Testis (tissue), 3 donors: ENCODE results near the gene KCNJ18. TPM values are rescaled to one million over a fixed set of nuclear protein-coding genes. Genes with fewer than 3 reads are reported as not detected.
"Not testable (repeated sequence)": the region's sequence is repeated elsewhere in the genome, so short reads cannot be mapped to it uniquely, and the experiment has no call there.

Experiments
- DNase-seq: peaks from one replicate; pipeline ENCODE4 v3.0.0-alpha.2; 2019
- H3K27ac ChIP-seq, 2 donors: fragments of 200-600 bp; sonication (generic); one replicate each; pipeline ENCODE4 v1.5.1; 2019
- H3K27me3 ChIP-seq: fragments of 200-600 bp; sonication (generic); one replicate; pipeline ENCODE4 v1.5.1; 2019
- H3K36me3 ChIP-seq: fragments of 200-600 bp; sonication (generic); one replicate; pipeline ENCODE4 v1.5.1; 2017; ENCODE audit warnings: low read depth; ENCODE audit errors: missing control alignments
- H3K4me1 ChIP-seq: fragments of 200-600 bp; sonication (generic); one replicate; pipeline ENCODE4 v1.5.1; 2019
- H3K4me3 ChIP-seq, 2 donors: fragments of 200-600 bp; sonication (generic); one replicate each; pipeline ENCODE4 v1.5.1; 2017 to 2019
- H3K9me3 ChIP-seq: fragments of 200-600 bp; sonication (generic); one replicate; pipeline ENCODE4 v1.5.1; 2017
- POLR2A ChIP-seq: fragments of 450-650 bp; IDR thresholded peaks from one replicate; pipeline ENCODE4 v1.6.1; 2017; ENCODE audit warnings: antibody characterized with exemption, mild to moderate bottlenecking, moderate library complexity
- WGBS, 2 donors: methylation state at CpG; one replicate each; pipeline ENCODE4 v1.1.5; 2018; 5-methylcytosine and 5-hydroxymethylcytosine counted together
- intact Hi-C: fragments of 100-400 bp; cut with DNase I; formaldehyde crosslinking; loops from one replicate; pipeline ENCODE4 v1.15.1; 2023; ENCODE audit warnings: low total_unique reads
- polyA plus RNA-seq: library from polyadenylated mRNA; stranded (reverse); fragments of 350-450 nt; fragmentation: Illumina TruSeq; extraction: RNeasy Lipid Tissue Mini Kit (QIAGEN cat#74804); gene quantifications from one replicate; pipeline ENCODE4 v1.2.3, GENCODE V29; 2014; ENCODE audit warnings: low read depth, low replicate concordance; ENCODE audit not compliant: insufficient read depth
- total RNA-seq, 2 donors: library from RNA; depleted of rRNA; stranded (reverse); fragments of >200 nt; gene quantifications; one replicate each; pipeline ENCODE4 v1.2.3, GENCODE V29; 2016
- TF ChIP-seq, protein P1 (sequence below), 3 experiments: fragments of 450-650 bp in 2 of 3; fragments of 200-600 bp in 1 of 3; sonication (generic) in 1 of 3; IDR thresholded peaks; one replicate each; pipeline ENCODE4 v1.5.1; 2016 to 2019; ENCODE audit warnings: antibody characterized with exemption in 3 of 3, mild to moderate bottlenecking in 2 of 3, moderate library complexity in 1 of 3

Gene KCNJ18
- total and polyA plus RNA-seq, 3 donors from 2014 or later: 0.55 to 1.0 (median 0.68) TPM

GRCh38 chr17:21677911-21678310, 14.4 kb upstream of the KCNJ18 start:
- no peaks in the 10 kb centered on the region for H3K36me3 ChIP-seq
- intact Hi-C loops: no loop called here
- WGBS, 2 donors: 56 to 63% methylated on average over 17 of the region's 17 CpGs
- peak overlapping the region in 1 of 2 donors; percentile 41 for H3K4me3 ChIP-seq
- no peaks in the 10 kb centered on the region for H3K9me3 ChIP-seq
- H3K4me1 ChIP-seq: no peaks in the 10 kb centered on the region
- no peak overlapping the region for H3K27ac ChIP-seq
- no peak for DNase-seq
- no peaks in the 10 kb centered on the region for H3K27me3 ChIP-seq
- TF ChIP-seq POLR2A: no peak
- TF ChIP-seq, protein P1, sequence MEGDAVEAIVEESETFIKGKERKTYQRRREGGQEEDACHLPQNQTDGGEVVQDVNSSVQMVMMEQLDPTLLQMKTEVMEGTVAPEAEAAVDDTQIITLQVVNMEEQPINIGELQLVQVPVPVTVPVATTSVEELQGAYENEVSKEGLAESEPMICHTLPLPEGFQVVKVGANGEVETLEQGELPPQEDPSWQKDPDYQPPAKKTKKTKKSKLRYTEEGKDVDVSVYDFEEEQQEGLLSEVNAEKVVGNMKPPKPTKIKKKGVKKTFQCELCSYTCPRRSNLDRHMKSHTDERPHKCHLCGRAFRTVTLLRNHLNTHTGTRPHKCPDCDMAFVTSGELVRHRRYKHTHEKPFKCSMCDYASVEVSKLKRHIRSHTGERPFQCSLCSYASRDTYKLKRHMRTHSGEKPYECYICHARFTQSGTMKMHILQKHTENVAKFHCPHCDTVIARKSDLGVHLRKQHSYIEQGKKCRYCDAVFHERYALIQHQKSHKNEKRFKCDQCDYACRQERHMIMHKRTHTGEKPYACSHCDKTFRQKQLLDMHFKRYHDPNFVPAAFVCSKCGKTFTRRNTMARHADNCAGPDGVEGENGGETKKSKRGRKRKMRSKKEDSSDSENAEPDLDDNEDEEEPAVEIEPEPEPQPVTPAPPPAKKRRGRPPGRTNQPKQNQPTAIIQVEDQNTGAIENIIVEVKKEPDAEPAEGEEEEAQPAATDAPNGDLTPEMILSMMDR (IDR thresholded peaks at IDR 0.05): no peak

DNA sequence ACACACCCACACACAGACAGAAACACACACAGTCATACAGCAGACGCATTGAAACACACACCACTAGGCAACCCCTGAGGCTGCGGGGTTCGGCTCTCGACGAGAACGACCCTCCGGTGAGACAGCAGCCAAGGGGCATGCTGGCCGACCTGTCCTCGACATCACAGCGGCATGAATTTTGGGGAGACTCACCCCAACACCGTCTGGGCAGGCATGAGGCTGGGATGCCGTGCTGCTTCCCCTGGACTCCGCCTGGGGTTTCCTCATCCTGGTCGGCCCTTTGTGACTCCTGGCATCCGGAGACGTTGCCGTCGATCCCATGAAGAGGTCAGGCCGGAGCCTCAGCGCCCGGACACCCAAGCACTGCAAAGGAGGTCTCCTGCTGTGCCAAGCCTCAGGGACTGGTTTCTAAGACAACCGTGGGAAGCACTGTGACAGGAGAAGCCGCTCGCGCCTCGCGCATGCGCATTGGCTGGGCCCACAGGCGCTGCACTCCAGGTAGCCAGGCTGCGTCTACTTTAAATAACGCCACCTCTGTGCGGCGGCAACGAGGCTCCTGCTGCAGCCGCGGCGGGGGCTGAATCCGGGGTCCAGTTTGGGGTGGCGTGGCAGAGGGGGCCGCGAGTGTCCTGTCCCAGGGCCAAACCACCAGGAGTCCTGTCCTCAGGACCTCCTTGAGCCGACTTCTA, 13.8 kb upstream of the KCNJ18 start:
- Histone ChIP-seq H3K9me3 (no peaks in the 10 kb centered on the region), H3K4me1 (no peaks in the 10 kb centered on the region), H3K27ac (no peak overlapping the region), H3K36me3 (no peaks in the 10 kb centered on the region), H3K27me3 (no peaks in the 10 kb centered on the region), H3K4me3 (peak overlapping the region in 1 of 2 donors; percentile 41)
- peak; percentile 73 for DNase-seq
- TF ChIP-seq POLR2A: no peak
- TF ChIP-seq, protein P1 (IDR thresholded peaks at IDR 0.05): no peak
- intact Hi-C loops: no loop called here
- WGBS, 2 donors: 50 to 54% methylated on average over 18 to 41 of the region's 42 CpGs

DNA sequence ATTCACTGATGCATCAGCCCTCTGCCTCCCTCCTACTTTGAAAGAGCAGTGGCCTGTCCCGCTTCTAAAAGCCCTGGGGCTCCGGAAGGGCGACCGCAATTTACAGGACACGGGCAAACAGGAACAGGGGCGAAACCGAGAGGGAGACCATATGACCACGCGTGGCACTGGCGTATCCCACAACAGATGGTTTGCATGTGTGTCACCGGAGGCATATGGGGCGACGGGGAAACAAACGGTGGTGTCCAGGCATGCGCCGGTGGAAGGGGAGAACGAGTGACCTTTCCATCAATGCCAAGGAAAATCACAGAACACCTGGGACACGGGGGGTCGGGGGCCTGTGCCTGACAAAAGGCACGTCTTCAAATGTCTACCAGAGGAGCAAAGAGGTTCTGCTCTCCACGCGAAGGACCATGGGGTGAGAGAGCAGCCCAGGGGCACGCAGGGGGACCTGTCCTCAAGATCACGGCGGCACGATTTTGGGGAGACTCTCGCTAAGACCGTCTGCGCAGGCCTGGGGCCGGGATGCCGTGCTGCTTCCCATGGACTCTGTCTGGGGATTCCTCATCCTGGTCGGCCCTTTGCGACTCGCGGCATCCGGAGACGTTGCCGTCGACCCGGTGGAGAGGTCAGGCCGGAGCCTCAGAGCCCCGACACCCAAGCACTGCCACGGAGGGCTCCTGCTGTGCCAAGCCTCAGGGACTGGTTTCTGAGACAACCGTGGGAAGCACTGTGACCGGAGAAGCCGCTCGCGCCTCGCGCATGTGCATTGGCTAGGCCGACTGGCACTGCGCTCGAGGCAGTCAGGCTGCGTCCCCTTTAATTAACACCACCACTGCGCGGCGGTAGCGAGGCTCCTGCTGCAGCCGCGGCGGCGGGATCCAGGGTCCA, 12.8 kb upstream of the KCNJ18 start:
- Histone ChIP-seq H3K9me3 (no peaks in the 10 kb centered on the region), H3K4me3 (peak overlapping the region in 1 of 2 donors; percentile 41), H3K36me3 (no peaks in the 10 kb centered on the region), H3K27me3 (no peaks in the 10 kb centered on the region), H3K27ac (no peak overlapping the region), H3K4me1 (no peaks in the 10 kb centered on the region)
- TF ChIP-seq POLR2A: no peak
- TF ChIP-seq, protein P1 (IDR thresholded peaks at IDR 0.05): no peak
- 58 to 67% methylated on average over 44 to 61 of the region's 62 CpGs for WGBS, 2 donors
- peak; percentile 53 for DNase-seq
- intact Hi-C loops: no loop called here

DNA sequence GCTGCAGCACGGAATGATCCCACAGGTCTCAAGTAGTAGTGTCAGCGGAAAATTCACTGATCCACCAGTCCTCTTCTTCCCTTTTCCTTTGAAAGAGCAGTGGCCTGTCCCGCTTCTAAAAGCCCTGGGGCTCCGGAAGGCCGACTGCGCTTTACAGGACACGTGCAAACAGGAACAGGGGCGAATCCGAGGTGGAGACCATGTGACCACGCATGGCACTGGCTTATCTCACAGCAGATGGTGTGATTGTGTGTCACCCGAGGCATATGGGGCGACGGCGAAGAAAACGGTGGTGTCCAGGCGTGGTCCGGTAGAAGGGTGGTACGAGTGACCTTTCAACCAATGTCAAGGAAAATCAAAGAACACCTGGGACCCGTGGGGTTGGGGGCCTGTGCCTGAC, 12.0 kb upstream of the KCNJ18 start:
- H3K4me1 ChIP-seq: no peaks in the 10 kb centered on the region
- intact Hi-C loops: no loop called here
- no peak for DNase-seq
- WGBS, 2 donors: 44 to 58% methylated on average over 19 of the region's 19 CpGs
- no peaks in the 10 kb centered on the region for H3K27me3 ChIP-seq
- no peaks in the 10 kb centered on the region for H3K9me3 ChIP-seq
- TF ChIP-seq, protein P1 (IDR thresholded peaks at IDR 0.05): no peak
- H3K27ac ChIP-seq: no peak overlapping the region
- H3K36me3 ChIP-seq: no peaks in the 10 kb centered on the region
- H3K4me3 ChIP-seq: peak overlapping the region in 1 of 2 donors; percentile 41

DNA sequence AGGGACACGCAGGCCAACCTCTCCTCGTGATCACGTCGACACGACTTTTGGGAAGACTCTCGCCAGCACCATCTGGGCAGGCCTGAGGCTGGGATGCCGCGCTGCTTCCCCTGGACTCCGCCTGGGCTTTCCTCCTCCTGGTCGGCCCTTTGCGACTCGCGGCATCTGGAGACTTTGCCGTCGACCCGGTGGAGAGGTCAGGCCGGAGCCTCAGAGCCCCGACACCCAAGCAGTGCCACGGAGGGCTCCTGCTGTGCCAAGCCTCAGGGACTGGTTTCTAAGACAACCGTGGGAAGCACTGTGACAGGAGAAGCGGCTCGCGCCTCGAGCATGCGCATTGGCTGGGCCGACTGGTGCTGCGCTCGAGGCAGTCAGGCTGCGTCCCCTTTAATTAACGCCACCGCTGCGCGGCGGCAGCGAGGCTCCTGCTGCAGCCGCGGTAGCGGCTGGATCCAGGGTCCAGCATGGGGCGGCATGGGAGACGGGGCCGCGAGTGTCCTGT, 11.4 kb upstream of the KCNJ18 start:
- WGBS, 2 donors: 56 to 61% methylated on average over 31 to 42 of the region's 42 CpGs
- H3K27me3 ChIP-seq, H3K36me3 ChIP-seq, H3K4me3 ChIP-seq, H3K4me1 ChIP-seq, H3K9me3 ChIP-seq, H3K27ac ChIP-seq, intact Hi-C loops: not testable (repeated sequence)
- DNase-seq: peak; percentile 70

DNA sequence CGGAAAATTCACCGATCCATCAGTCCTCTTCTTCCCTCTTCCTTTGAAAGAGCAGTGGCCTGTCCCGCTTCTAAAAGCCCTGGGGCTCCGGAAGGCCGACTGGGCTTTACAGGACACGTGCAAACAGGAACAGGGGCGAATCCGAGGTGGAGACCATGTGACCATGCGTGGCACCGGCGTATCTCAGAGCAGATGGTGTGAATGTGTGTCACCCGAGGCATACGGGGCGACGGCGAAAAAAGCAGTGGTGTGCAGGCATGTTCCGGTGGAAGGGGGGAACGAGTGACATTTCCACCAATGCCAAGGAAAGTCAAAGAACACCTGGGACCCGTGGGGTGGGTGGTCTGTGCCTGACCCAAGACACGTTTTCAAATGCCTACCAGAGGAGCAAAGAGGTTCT, 10.7 kb upstream of the KCNJ18 start:
- intact Hi-C loops, H3K27me3 ChIP-seq, H3K9me3 ChIP-seq, H3K27ac ChIP-seq, H3K4me1 ChIP-seq, H3K36me3 ChIP-seq, DNase-seq, H3K4me3 ChIP-seq: not testable (repeated sequence)
- 51 to 63% methylated on average over 19 of the region's 20 CpGs for WGBS, 2 donors

DNA sequence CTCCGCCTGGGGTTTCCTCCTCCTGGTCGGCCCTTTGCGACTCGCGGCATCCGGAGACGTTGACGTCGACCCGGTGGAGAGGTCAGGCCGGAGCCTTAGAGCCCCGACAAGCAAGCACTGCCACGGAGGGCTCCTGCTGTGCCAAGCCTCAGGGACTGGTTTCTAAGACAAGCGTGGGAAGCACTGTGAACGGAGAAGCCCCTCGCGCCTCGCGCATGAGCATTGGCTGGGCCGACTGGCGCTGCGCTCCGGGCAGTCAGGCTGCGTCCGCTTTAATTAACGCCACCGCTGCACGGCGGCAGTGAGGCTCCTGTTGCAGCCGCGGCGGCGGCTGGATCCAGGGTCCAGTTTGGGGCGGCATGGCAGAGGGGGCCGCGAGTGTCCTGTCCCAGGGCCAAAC, 10.2 kb upstream of the KCNJ18 start:
- H3K4me3 ChIP-seq, H3K27me3 ChIP-seq, intact Hi-C loops, DNase-seq, H3K4me1 ChIP-seq, H3K36me3 ChIP-seq, H3K27ac ChIP-seq, H3K9me3 ChIP-seq: not testable (repeated sequence)
- WGBS, 2 donors: 65 to 70% methylated on average over 6 to 35 of the region's 36 CpGs
